ENCODE measurements around the gene DNAJC5.

DNA sequence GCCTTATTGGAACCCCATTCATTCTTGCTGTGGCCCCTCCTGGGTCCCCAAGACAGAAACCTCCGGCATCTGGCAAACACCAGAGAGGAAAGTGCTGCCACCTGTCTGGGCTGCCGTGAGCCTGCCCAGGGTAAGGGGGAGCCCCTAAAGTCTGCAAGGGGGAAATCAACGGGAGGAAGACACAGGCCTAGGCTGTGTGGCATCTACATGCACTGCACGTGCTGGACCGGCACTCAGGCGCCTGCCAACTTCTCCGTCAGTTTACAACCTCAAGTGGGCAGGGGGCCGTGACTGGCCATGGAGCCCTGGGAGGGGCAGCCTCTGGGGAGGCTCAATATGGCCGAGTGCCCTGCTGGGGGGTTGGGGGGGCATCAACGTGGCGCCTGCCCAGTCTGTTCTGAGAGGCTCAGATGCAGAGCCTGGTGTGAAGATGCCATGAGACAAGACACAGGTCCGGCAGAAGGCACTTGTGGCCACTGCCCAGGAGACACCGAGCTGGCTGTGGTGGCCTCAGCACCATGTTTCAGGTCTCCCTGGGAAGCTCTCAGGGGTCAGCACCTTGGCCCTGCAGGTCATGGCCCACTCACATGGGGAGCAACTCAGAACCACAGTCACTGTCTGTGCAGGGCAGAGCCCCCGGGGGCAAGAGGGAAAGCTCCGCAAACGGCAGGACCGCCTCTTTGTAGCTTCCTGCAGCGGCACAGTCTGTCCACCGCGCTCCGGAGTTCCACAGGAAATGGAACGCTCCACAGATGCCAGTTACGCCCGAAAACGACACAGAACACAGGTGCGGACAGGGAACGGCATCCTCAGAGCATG lies 52.9 kb downstream of the DNAJC5 start:
- no peak for TF ChIP-seq EZH2 (IDR thresholded peaks at IDR 0.05; ENCODE audit: low read length)
- TF ChIP-seq, protein P1, sequence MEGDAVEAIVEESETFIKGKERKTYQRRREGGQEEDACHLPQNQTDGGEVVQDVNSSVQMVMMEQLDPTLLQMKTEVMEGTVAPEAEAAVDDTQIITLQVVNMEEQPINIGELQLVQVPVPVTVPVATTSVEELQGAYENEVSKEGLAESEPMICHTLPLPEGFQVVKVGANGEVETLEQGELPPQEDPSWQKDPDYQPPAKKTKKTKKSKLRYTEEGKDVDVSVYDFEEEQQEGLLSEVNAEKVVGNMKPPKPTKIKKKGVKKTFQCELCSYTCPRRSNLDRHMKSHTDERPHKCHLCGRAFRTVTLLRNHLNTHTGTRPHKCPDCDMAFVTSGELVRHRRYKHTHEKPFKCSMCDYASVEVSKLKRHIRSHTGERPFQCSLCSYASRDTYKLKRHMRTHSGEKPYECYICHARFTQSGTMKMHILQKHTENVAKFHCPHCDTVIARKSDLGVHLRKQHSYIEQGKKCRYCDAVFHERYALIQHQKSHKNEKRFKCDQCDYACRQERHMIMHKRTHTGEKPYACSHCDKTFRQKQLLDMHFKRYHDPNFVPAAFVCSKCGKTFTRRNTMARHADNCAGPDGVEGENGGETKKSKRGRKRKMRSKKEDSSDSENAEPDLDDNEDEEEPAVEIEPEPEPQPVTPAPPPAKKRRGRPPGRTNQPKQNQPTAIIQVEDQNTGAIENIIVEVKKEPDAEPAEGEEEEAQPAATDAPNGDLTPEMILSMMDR (optimal IDR thresholded peaks at IDR 0.05 in 1 of 3, IDR thresholded peaks at IDR 0.05 in 1 of 3, conservative IDR thresholded peaks at IDR 0.05 in 1 of 3; ENCODE audit: extremely low read depth in 1 of 3, insufficient read depth in 2 of 3, low read length in 3 of 3) = no peak
